GM21390 (cell line): ENCODE measurements around the gene DAZL.

Source experiments
- ATAC-seq: cut with Tn5 transposase; IDR thresholded peaks from one replicate; pipeline ENCODE4 v1.9.1; 2021; ENCODE audit not compliant: unreplicated experiment

DAZL gene

GRCh38 chr3:16546186-16547010, 58.8 kb downstream of the DAZL start:
- no peak for ATAC-seq

GRCh38 chr3:16545413-16546185, 59.6 kb downstream of the DAZL start:
- no peak for ATAC-seq

- ATAC-seq: no peak
Measured at GRCh38 chr3:16543242-16543864, 61.9 kb downstream of the DAZL start.

GRCh38 chr3:16538507-16538906, 66.7 kb downstream of the DAZL start:
- no peak for ATAC-seq

- ATAC-seq: no peak
Measured at GRCh38 chr3:16536996-16537395, 68.2 kb downstream of the DAZL start.
